Spleen (tissue), 7 donors: Measurements from ENCODE around the gene CARMIL3.

Experiments
- CTCF ChIP-seq, 11 experiments: fragments of 200-600 bp in 7 of 11; fragments of 450-650 bp in 4 of 11; sonication (generic) in 4 of 11; IDR thresholded peaks in 8 of 11; conservative IDR thresholded peaks in 3 of 11; 1 replicate in 7 of 11; 2 replicates in 4 of 11; pipeline versions ENCODE4 v1.4.0 to v1.8.0; 2016 to 2021; ENCODE audit warnings: antibody characterized with exemption in 11 of 11, inconsistent platforms in 4 of 11, mild to moderate bottlenecking in 1 of 11
- POLR2A ChIP-seq, 3 donors: fragments of 450-650 bp; IDR thresholded peaks; one replicate each; pipeline ENCODE4 v1.5.1; 2017; ENCODE audit warnings: antibody characterized with exemption in 3 of 3, mild to moderate bottlenecking in 1 of 3
- POLR2AphosphoS5 ChIP-seq, 3 donors: sonication (generic); formaldehyde crosslinking; IDR thresholded peaks; one replicate each; pipeline ENCODE4 v1.5.1; 2017; ENCODE audit warnings: antibody characterized with exemption in 3 of 3
- donor health status: DM: no; HTN: no; CAD: no; lungs with moderate emphysema.
- donor health status: DM: no; HTN: no; CAD: no.
- donor health status: DM: no; HTN: no; CAD: no.

- TF ChIP-seq POLR2A (IDR thresholded peaks at IDR 0.05): no peak
- no peak for TF ChIP-seq CTCF (IDR thresholded peaks at IDR 0.05 in 8 of 11, conservative IDR thresholded peaks at IDR 0.05 in 3 of 11)
- TF ChIP-seq POLR2AphosphoS5 (IDR thresholded peaks at IDR 0.05): no peak
Measured at GRCh38 chr14:24108336-24108874, 56.6 kb downstream of the CARMIL3 start.
